Neural progenitor cell (in vitro differentiated cells): ENCODE data around the gene TP53. TPM values are rescaled to one million over a fixed set of nuclear protein-coding genes. Genes with fewer than 3 reads are reported as not detected.

ENCODE experiments used
- DNase-seq: peaks from one replicate; pipeline ENCODE4 v3.0.0-alpha.2; 2016; ENCODE audit warnings: low spot score
- H2AFZ ChIP-seq: fragments of 200-600 bp; sonication (generic); replicated peaks from 2 replicates; pipeline ENCODE4 v1.6.1; 2016; ENCODE audit warnings: antibody characterized with exemption
- H3F3A ChIP-seq: fragments of 200-600 bp; sonication (generic); 2 replicates; pipeline ENCODE4 v1.6.1; 2016; ENCODE audit warnings: antibody characterized with exemption, low read depth
- H3K27ac ChIP-seq: fragments of 200-600 bp; sonication (generic); 2 replicates; pipeline ENCODE4 v1.5.1; 2016; ENCODE audit warnings: mild to moderate bottlenecking
- H3K27me3 ChIP-seq: fragments of 200-600 bp; sonication (generic); 2 replicates; pipeline ENCODE4 v1.6.1; 2016; ENCODE audit warnings: mild to moderate bottlenecking, moderate library complexity
- H3K36me3 ChIP-seq: fragments of 200-600 bp; sonication (generic); 2 replicates; pipeline ENCODE4 v1.5.1; 2016
- H3K4me1 ChIP-seq: fragments of 200-600 bp; sonication (generic); 2 replicates; pipeline ENCODE4 v1.6.1; 2016; ENCODE audit warnings: mixed run types
- H3K4me2 ChIP-seq: fragments of 200-600 bp; sonication (generic); 2 replicates; pipeline ENCODE4 v1.6.1; 2016
- H3K4me3 ChIP-seq: fragments of 200-600 bp; sonication (generic); 2 replicates; pipeline ENCODE4 v1.5.1; 2016
- H3K79me2 ChIP-seq: fragments of 200-600 bp; sonication (generic); 2 replicates; pipeline ENCODE4 v1.6.1; 2016; ENCODE audit warnings: low read depth
- H3K9ac ChIP-seq: fragments of 200-600 bp; sonication (generic); 2 replicates; pipeline ENCODE4 v1.6.1; 2016
- H3K9me3 ChIP-seq: fragments of 200-600 bp; sonication (generic); 2 replicates; pipeline ENCODE4 v1.5.1; 2016; ENCODE audit warnings: low read depth
- H4K20me1 ChIP-seq: fragments of 200-600 bp; sonication (generic); 2 replicates; pipeline ENCODE4 v1.6.1; 2016; ENCODE audit warnings: low read depth
- H3K27ac Mint-ChIP-seq: 3 replicates; pipeline ENCODE4 v1.8.0; 2021; ENCODE audit warnings: mixed read lengths
- H3K27me3 Mint-ChIP-seq: 2 replicates; pipeline ENCODE4 v1.8.0; 2022; ENCODE audit warnings: low read depth, mild to moderate bottlenecking, inconsistent platforms, moderate library complexity, mixed read lengths; ENCODE audit not compliant: insufficient read depth
- H3K36me3 Mint-ChIP-seq: 3 replicates; pipeline ENCODE4 v1.8.0; 2021; ENCODE audit warnings: mixed read lengths
- H3K4me1 Mint-ChIP-seq: 3 replicates; pipeline ENCODE4 v1.8.0; 2021; ENCODE audit warnings: mixed read lengths
- H3K4me3 Mint-ChIP-seq: 3 replicates; pipeline ENCODE4 v1.8.0; 2021; ENCODE audit warnings: mild to moderate bottlenecking, moderate library complexity, mixed read lengths
- H3K9me3 Mint-ChIP-seq: 3 replicates; pipeline ENCODE4 v1.8.0; 2020; ENCODE audit warnings: mixed read lengths
- EZH2 ChIP-seq: fragments of 200-600 bp; sonication (generic); IDR thresholded peaks from 2 replicates; pipeline ENCODE4 v1.6.1; 2017; ENCODE audit warnings: antibody characterized with exemption, mild to moderate bottlenecking, moderate library complexity
- EZH2phosphoT487 ChIP-seq: fragments of 200-600 bp; sonication (generic); IDR thresholded peaks from 2 replicates; pipeline ENCODE4 v1.6.1; 2017; ENCODE audit warnings: antibody characterized with exemption
- total RNA-seq: library from RNA; depleted of rRNA; stranded (reverse); fragments of >200 nt; gene quantifications from 2 replicates; pipeline ENCODE4 v1.2.3, GENCODE V29; 2015; ENCODE audit warnings: low replicate concordance
- TF ChIP-seq, protein P1 (sequence below): fragments of 200-600 bp; sonication (generic); IDR thresholded peaks from 2 replicates; pipeline ENCODE4 v1.5.1; 2017; ENCODE audit warnings: antibody characterized with exemption, mild to moderate bottlenecking

TP53 gene
- total RNA-seq, 1 donor from 2014 or later: 54.9 TPM

GRCh38 chr17:7684851-7685532, 2.3 kb downstream of the TP53 start:
- DNase-seq: no peak
- H3K4me2 ChIP-seq: peak overlapping the region; percentile 87
- H3F3A ChIP-seq: peaks cover 50% of the 10 kb centered on the region
- peak overlapping the region; percentile 97 for H3K4me3 Mint-ChIP-seq
- H3K79me2 ChIP-seq: peaks cover 88% of the 10 kb centered on the region
- peaks cover 16% of the 10 kb centered on the region for H3K4me1 ChIP-seq
- no peaks in the 10 kb centered on the region for H3K36me3 ChIP-seq
- no peaks in the 10 kb centered on the region for H3K27me3 ChIP-seq
- H3K36me3 Mint-ChIP-seq: peaks cover 5% of the 10 kb centered on the region
- peak overlapping the region; percentile 75 for H3K4me3 ChIP-seq
- H3K27me3 Mint-ChIP-seq: no peaks in the 10 kb centered on the region
- H3K4me1 Mint-ChIP-seq: peaks cover 21% of the 10 kb centered on the region
- H3K27ac ChIP-seq: peak overlapping the region; percentile 100
- no peaks in the 10 kb centered on the region for H4K20me1 ChIP-seq
- H3K9ac ChIP-seq: peak overlapping the region; percentile 98
- no peaks in the 10 kb centered on the region for H3K9me3 ChIP-seq
- TF ChIP-seq EZH2 (no peak), EZH2phosphoT487 (no peak)
- TF ChIP-seq, protein P1, sequence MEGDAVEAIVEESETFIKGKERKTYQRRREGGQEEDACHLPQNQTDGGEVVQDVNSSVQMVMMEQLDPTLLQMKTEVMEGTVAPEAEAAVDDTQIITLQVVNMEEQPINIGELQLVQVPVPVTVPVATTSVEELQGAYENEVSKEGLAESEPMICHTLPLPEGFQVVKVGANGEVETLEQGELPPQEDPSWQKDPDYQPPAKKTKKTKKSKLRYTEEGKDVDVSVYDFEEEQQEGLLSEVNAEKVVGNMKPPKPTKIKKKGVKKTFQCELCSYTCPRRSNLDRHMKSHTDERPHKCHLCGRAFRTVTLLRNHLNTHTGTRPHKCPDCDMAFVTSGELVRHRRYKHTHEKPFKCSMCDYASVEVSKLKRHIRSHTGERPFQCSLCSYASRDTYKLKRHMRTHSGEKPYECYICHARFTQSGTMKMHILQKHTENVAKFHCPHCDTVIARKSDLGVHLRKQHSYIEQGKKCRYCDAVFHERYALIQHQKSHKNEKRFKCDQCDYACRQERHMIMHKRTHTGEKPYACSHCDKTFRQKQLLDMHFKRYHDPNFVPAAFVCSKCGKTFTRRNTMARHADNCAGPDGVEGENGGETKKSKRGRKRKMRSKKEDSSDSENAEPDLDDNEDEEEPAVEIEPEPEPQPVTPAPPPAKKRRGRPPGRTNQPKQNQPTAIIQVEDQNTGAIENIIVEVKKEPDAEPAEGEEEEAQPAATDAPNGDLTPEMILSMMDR: no peak
- no peaks in the 10 kb centered on the region for H3K9me3 Mint-ChIP-seq
- no peak overlapping the region for H2AFZ ChIP-seq
- peak overlapping the region; percentile 100 for H3K27ac Mint-ChIP-seq

DNA sequence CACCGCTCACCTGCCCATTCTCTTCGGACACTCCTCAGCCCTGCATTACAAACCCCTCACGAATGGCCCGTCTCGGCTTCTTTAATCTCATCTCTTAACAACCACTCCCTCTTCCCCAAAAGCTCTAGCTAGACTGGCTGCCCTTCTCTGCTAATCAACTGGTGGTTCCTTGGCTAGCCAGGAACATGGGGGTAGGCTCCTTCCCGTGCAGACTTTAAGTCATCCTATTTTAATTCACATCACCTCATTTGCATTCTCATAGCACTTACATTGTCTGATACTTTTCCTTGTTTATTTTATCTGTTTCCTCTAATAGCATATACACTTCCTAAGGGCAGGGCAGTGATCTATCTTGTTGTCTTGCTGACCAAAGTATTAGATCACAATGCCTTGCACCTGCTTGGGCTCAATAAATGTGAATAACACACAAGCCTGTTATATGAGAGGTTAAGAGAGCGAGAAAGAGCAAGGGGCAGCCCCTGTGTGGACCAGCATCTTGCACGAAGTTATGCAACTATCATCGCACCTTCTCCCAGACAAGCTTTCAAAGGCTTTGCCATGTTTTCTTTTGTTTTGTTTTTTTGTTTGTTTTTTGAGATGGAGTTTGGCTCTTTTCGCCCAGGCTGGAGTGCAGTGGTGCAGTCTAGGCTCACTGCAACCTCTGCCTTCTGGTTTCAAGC, 9.8 kb downstream of the TP53 start:
- TF ChIP-seq, protein P1: no peak
- TF ChIP-seq EZH2: no peak
- no peak for TF ChIP-seq EZH2phosphoT487
- H3K79me2 ChIP-seq: peaks cover 58% of the 10 kb centered on the region
- H3K27ac ChIP-seq: peak overlapping the region; percentile 5
- H3K36me3 ChIP-seq: peaks cover 11% of the 10 kb centered on the region
- no peak overlapping the region for H3K27ac Mint-ChIP-seq
- H3K9ac ChIP-seq: no peak overlapping the region
- peak overlapping the region; percentile 12 for H3K4me3 ChIP-seq
- H3K9me3 ChIP-seq: peaks cover 4% of the 10 kb centered on the region
- peaks cover 9% of the 10 kb centered on the region for H3K4me1 Mint-ChIP-seq
- H3K4me3 Mint-ChIP-seq: no peak overlapping the region
- H3K36me3 Mint-ChIP-seq: peaks cover 37% of the 10 kb centered on the region
- H3K27me3 Mint-ChIP-seq: peaks cover 5% of the 10 kb centered on the region
- no peak overlapping the region for H2AFZ ChIP-seq
- H3F3A ChIP-seq: peaks cover 4% of the 10 kb centered on the region
- peak overlapping the region; percentile 54 for H3K4me2 ChIP-seq
- peak; percentile 25 for DNase-seq
- peaks cover 16% of the 10 kb centered on the region for H3K4me1 ChIP-seq
- peaks cover 8% of the 10 kb centered on the region for H3K9me3 Mint-ChIP-seq
- H4K20me1 ChIP-seq: peaks cover 19% of the 10 kb centered on the region
- H3K27me3 ChIP-seq: no peaks in the 10 kb centered on the region

DNA sequence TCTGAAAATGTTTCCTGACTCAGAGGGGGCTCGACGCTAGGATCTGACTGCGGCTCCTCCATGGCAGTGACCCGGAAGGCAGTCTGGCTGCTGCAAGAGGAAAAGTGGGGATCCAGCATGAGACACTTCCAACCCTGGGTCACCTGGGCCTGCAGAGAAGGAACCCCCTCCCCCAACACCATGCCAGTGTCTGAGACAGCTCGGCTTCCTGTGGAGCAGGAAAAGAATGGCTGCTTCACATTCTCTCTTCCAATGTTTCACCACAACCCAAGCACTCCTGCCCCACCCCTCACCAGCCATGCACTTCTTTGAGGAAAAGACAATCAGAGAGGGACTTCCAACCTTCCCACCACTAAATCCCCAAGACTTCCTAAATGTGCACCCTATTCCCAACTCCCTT, 10.8 kb downstream of the TP53 start:
- Histone ChIP-seq H4K20me1 (peaks cover 19% of the 10 kb centered on the region), H3F3A (no peaks in the 10 kb centered on the region), H3K79me2 (peaks cover 48% of the 10 kb centered on the region), H3K27ac (no peak overlapping the region), H2AFZ (no peak overlapping the region), H3K4me3 (no peak overlapping the region), H3K4me1 (peaks cover 16% of the 10 kb centered on the region), H3K4me2 (peak overlapping the region; percentile 54), H3K9ac (no peak overlapping the region), H3K36me3 (peaks cover 11% of the 10 kb centered on the region), H3K27me3 (no peaks in the 10 kb centered on the region), H3K9me3 (peaks cover 4% of the 10 kb centered on the region)
- H3K27me3 Mint-ChIP-seq: peaks cover 5% of the 10 kb centered on the region
- no peak for DNase-seq
- peaks cover 38% of the 10 kb centered on the region for H3K36me3 Mint-ChIP-seq
- H3K4me1 Mint-ChIP-seq: peaks cover 9% of the 10 kb centered on the region
- no peak overlapping the region for H3K27ac Mint-ChIP-seq
- peaks cover 8% of the 10 kb centered on the region for H3K9me3 Mint-ChIP-seq
- TF ChIP-seq, protein P1: no peak
- no peak for TF ChIP-seq EZH2
- TF ChIP-seq EZH2phosphoT487: no peak
- no peak overlapping the region for H3K4me3 Mint-ChIP-seq
